ENCODE measurements around the gene TNPO3.
"Not testable (repeated sequence)": the region's sequence is repeated elsewhere in the genome, so short reads cannot be mapped to it uniquely, and the experiment has no call there.

TNPO3 gene

DNA sequence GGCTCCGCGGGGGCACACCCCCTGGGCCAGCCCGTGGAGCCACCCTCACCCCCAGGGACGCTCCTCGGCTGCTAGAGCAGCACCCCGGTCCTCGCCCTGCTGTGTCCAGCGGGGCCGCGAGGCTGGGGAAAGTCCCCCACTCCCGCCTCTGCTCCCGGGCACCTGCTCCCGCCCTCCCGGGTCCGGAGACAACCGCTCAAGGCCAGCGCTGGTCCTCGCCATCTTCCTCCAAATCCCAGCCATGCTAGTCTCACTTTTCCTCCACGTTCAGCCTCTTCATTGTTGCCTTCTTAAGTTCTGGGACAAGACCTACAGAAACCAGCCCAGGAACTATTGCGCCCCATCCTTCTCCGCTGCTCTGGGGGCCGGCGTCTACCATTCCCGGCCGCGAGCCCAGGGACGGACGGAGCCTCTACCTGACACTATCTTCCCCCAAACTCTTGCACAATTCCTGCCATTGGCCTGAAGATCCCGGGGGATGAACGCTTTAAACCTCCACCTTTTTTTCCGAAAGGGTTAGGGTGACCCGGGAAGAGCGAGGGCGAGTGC, 139.6 kb downstream of the TNPO3 start:
- H3K4me3 ChIP-seq (ENCODE audit: control insufficient read depth, low read depth, low read length), result no peak overlapping the region
- no peak for DNase-seq (ENCODE audit: low read depth)
- no peak for TF ChIP-seq CTCF (IDR thresholded peaks at IDR 0.05; ENCODE audit: control insufficient read depth, insufficient read depth, low read depth, low read length, missing control alignments)

DNA sequence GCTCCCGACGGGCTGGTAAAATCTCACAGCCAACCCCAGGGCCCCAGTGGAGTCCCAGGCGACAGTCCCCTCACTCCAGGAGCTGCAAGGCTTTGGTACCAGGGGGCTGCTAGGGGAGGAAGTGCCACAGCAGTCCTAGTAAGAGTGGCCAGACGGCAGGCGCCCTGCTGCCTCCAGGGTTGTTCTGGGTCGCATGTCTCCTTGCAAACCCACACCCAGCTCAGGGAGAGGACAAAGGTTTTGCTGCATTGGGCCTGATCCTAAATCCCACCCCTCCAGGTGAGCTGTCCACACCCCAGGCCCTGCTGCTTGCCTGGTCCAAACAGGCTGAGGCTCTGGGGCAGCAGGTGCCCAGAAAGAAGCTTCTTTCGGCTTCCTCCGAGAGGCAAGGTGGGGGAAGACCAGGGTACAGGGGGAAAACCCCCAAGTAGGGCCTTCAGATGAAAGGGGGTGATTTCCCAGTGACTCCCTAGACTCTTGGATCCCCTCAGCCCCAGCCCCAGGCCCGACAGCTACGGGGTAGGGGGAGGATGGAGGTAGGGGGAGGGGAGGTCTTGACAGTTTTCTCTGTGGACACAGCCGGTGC, 140.3 kb downstream of the TNPO3 start:
- TF ChIP-seq CTCF (IDR thresholded peaks at IDR 0.05; ENCODE audit: control insufficient read depth, insufficient read depth, low read depth, low read length, missing control alignments), result no peak
- no peak overlapping the region for H3K4me3 ChIP-seq (ENCODE audit: control insufficient read depth, low read depth, low read length)
- DNase-seq (ENCODE audit: low read depth), result no peak

- DNase-seq (ENCODE audit: low read depth), result no peak
Measured at GRCh38 chr7:128913870-128914565, 140.9 kb downstream of the TNPO3 start.

DNA sequence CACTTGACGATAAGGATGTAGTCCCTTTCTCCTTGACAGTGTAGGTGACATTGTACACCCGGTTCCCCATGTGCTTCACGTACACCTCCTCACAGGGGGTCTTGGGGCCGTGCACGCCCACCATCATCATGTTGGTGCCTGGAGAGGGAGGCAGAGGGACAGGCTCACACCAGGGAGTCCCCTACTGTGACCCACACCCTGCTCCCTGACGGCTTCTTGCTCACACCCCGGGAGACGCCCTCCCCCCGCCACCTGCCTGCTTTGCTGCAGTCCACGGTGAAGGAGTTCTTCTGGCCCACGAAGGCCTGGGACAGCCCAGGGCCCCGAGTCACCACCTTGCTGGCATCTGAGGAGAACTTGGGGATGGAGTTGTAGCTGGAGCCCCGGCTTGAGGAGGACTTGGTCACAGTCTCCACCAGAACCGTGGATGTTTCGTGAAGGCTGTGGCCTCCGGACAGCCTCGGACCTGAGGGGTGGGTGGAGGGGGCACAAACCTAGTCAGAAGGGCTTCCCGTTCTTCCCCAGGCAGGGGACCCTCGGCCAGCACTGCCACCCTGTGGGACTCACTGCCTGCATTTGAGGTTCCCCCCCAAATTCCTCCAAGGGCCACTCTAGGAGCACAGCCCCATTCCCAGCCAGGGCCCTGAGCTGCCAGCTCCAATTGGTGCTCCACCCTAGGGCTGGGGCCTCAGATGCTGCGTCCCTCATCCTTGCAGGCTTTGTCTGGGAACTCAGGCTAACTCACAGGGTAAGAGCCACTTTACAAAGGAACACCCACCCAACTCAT, 142.0 kb downstream of the TNPO3 start:
- not testable (repeated sequence) for DNase-seq (ENCODE audit: low read depth); H3K4me3 ChIP-seq (ENCODE audit: control insufficient read depth, low read depth, low read length)

More at GRCh38 chr7:128913870-128914565, 140.9 kb downstream of the TNPO3 start:
- no peak for TF ChIP-seq CTCF (IDR thresholded peaks at IDR 0.05; ENCODE audit: control insufficient read depth, insufficient read depth, low read depth, low read length, missing control alignments)
- no peak overlapping the region for H3K4me3 ChIP-seq (ENCODE audit: control insufficient read depth, low read depth, low read length)

GRCh38 chr7:128912281-128912680, 142.6 kb downstream of the TNPO3 start:
- no peak overlapping the region for H3K4me3 ChIP-seq (ENCODE audit: control insufficient read depth, low read depth, low read length)
- DNase-seq (ENCODE audit: low read depth), result no peak
- TF ChIP-seq CTCF (IDR thresholded peaks at IDR 0.05; ENCODE audit: control insufficient read depth, insufficient read depth, low read depth, low read length, missing control alignments), result no peak

DNA sequence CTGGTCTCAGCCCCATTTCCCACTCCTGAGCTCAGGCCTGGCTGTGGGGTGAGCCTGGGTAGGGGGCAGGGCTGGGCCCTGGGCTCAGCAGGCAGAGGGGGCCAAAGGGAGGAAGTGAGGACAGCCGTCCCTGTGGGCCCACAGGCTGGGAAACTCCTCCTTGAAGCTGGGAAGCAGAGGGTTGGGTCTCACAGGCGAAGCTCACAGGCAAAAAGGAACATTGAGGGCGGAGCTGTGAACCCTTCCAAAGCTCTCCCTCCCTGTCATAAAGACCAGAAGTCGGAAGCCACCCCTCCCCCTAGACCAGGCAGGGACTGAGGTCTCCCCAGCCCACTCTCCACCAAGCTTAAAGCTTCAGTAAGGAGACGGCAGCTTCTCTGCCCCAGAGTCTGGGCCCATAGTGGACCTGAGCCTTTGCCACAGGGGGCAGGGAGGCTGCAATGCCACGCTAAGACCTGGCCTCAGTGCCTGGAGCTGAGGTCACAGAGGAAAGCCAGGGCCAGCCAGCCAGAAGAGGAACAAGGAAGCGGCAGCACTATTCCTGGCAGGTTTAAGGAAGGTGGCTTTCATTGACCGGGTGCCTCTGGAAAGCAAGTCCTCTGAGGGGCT, 143.4 kb downstream of the TNPO3 start:
- H3K4me3 ChIP-seq (ENCODE audit: control insufficient read depth, low read depth, low read length), result no peak overlapping the region
- TF ChIP-seq CTCF (IDR thresholded peaks at IDR 0.05; ENCODE audit: control insufficient read depth, insufficient read depth, low read depth, low read length, missing control alignments), result no peak
- DNase-seq (ENCODE audit: low read depth), result no peak

Data from AG09309 (cell line).